ENCODE results near the gene CBARP. TPM values are rescaled to one million over a fixed set of nuclear protein-coding genes. Genes with fewer than 3 reads are reported as not detected.

Gene CBARP
- total RNA-seq, 2 experiments from 2014 or later, result 0.49 to 0.86 TPM

DNA sequence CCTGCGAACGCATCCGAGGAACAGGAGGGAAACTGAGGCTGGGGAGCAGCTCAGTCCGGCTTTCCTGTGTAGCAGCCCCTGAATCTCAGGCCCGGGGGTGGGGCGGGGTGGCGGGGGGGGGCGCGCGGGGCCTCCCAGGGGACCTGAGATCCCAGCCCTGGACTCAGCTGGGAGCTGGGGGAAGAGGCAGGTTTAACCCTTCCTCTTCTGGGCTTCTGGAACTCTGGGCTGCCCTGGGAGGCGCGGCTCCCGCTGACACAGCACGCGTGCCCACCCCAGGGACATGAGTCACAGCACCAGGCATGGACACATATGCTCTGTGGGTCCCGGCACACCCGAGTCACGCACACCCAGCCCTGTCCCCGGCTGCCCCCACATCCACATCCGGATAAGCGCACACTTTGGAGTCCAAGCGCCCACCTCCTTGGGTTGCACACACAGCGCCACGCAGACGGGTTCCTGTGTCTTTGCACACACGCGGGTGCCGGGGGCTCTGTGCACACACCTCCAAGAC is 27.9 kb upstream of the CBARP start:
- ChIA-PET CTCF (interaction anchor here (0.9 to 16.1 kb wide), 6 partner anchors 10 to 193 kb away, joined by 3 to 449 read pairs (median 4); partner anchors contain the start of gene ATP5F1D), POLR2A (interaction anchor here (0.8 to 6.1 kb wide), 9 partner anchors 10 to 269 kb away, joined by 3 to 88 read pairs (median 4); no protein-coding TSS in a partner anchor)
- Mint-ChIP-seq H3K9me3 (no peaks in the 10 kb centered on the region), H3K27me3 (no peaks in the 10 kb centered on the region), H3K4me1 (ENCODE audit: low read depth) (peaks cover 54% of the 10 kb centered on the region), H3K36me3 (ENCODE audit: low read depth) (peaks cover 23% of the 10 kb centered on the region), H3K27ac (peak overlapping the region; percentile 59), H3K4me3 (peak overlapping the region; percentile 45)
- peak; percentile 79 for DNase-seq
- peak; percentile 3 for ATAC-seq
- intact Hi-C loops (cut with micrococcal nuclease), result loop anchor here (2.0 kb wide), 1 partner anchor 13 kb away; no protein-coding TSS in a partner anchor
- TF ChIP-seq, protein P1, sequence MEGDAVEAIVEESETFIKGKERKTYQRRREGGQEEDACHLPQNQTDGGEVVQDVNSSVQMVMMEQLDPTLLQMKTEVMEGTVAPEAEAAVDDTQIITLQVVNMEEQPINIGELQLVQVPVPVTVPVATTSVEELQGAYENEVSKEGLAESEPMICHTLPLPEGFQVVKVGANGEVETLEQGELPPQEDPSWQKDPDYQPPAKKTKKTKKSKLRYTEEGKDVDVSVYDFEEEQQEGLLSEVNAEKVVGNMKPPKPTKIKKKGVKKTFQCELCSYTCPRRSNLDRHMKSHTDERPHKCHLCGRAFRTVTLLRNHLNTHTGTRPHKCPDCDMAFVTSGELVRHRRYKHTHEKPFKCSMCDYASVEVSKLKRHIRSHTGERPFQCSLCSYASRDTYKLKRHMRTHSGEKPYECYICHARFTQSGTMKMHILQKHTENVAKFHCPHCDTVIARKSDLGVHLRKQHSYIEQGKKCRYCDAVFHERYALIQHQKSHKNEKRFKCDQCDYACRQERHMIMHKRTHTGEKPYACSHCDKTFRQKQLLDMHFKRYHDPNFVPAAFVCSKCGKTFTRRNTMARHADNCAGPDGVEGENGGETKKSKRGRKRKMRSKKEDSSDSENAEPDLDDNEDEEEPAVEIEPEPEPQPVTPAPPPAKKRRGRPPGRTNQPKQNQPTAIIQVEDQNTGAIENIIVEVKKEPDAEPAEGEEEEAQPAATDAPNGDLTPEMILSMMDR (IDR thresholded peaks at IDR 0.05), result no peak

DNA sequence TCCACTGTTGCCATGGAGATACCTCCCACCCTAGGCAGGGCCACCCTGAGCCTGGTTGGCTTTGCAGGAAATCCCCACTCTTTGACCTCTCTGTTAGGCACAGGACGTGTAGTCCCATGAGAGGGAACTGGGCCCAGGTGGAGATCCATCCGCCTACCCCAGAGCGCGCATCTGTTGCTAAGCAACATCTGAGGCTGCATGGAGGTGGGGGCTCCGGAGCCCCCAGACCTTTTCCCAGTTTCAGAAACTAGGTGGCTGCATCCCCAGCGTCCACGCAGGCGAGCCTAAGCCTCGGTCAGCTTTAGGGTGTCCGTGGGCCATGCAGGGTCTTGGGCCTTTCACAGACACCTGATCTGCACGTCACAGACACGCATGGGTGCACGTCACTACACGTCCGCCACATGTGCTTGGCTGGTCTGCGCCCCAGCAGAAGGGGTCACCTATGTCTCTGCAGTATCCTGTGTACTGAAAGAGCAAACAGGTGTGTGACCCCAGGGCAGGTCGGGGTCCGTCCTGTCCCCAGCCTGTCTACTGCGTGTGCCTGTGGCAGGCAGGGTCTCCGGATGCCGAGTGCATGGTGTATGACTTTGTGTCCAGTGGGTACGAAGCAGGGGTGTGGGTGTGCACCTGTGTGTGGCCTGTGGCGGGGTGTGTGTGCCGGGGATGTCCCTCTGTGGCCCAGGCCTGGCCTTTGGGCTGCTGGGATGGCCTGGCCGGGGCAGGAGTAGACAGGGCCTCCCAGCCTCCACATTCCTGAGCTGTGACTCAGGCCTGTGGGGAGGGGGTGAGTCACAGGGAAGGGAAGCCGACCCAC is 27.2 kb upstream of the CBARP start:
- DNase-seq, result no peak
- H3K4me1 Mint-ChIP-seq (ENCODE audit: low read depth), result peaks cover 51% of the 10 kb centered on the region
- no peak overlapping the region for H3K4me3 Mint-ChIP-seq
- intact Hi-C loops (cut with micrococcal nuclease), result no loop called here
- POLR2A ChIA-PET, result interaction anchor here (1.4 to 6.1 kb wide), 2 partner anchors 18 to 21 kb away, joined by 4 to 88 read pairs; no protein-coding TSS in a partner anchor
- H3K27ac Mint-ChIP-seq, result peak overlapping the region; percentile 39
- TF ChIP-seq, protein P1 (IDR thresholded peaks at IDR 0.05), result no peak
- H3K36me3 Mint-ChIP-seq (ENCODE audit: low read depth), result peaks cover 16% of the 10 kb centered on the region
- no peaks in the 10 kb centered on the region for H3K27me3 Mint-ChIP-seq
- CTCF ChIA-PET, result interaction anchor here (16.1 kb wide), 1 partner anchor 21 kb away, joined by 449 read pairs; the partner anchor contains the start of gene ATP5F1D
- ATAC-seq, result no peak
- H3K9me3 Mint-ChIP-seq, result no peaks in the 10 kb centered on the region

DNA sequence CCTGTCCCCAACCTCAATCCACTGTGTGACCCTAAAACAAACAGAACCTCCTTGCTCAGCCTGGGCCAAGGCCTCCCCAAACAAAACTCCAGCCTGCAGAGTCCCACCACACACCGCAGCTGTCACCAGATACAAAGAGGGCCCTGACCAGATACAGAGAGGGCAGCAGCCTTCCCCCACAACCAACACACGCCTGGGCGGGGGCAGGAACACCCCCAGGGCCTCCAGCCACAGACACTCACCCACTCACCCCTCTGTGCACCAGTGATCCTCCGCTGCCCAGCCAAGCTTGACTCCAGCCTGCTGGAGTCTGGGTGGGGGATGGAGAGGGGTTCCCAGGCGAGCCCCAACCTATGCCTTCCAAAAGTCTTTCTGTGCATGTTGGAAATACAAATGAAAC is 25.4 kb upstream of the CBARP start:
- H3K9me3 Mint-ChIP-seq, result no peaks in the 10 kb centered on the region
- ChIA-PET CTCF (interaction anchor here (1.1 to 16.1 kb wide), 2 partner anchors 10 to 19 kb away, joined by 4 to 449 read pairs; partner anchors contain the start of gene ATP5F1D), POLR2A (interaction anchor here (1.1 to 2.5 kb wide), 4 partner anchors 10 to 21 kb away, joined by 3 to 8 read pairs (median 4); partner anchors contain the start of gene FAM174C)
- TF ChIP-seq, protein P1 (IDR thresholded peaks at IDR 0.05), result no peak
- intact Hi-C loops (cut with micrococcal nuclease), result no loop called here
- peaks cover 19% of the 10 kb centered on the region for H3K36me3 Mint-ChIP-seq (ENCODE audit: low read depth)
- H3K27ac Mint-ChIP-seq, result peak overlapping the region; percentile 73
- no peaks in the 10 kb centered on the region for H3K27me3 Mint-ChIP-seq
- H3K4me1 Mint-ChIP-seq (ENCODE audit: low read depth), result peaks cover 57% of the 10 kb centered on the region
- ATAC-seq (no peak), DNase-seq (no peak)
- H3K4me3 Mint-ChIP-seq, result peak overlapping the region; percentile 98

DNA sequence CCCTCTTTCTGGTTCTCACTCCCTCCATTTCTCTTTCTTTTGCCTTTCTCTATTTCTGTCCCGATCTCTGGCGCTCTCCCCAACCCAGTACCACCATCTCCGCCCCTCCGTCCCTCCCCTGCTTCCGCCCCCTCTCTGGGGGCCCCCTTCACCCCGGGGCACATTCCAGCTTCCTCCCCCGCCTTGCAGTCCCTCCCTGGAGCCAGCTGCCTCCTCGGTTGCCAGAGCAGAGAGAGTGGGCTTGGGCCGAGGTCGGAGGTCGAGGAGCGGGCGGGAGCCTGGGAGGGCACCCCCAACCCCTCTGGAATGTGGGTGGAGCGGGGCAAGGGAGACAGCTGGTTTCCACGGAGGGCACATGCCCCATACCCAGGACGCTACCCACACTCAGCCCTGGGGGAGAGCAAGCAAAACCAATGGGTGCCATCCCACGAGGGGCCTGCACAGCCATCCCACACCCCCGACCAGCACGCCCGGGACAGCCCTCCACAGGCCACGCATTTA is 24.9 kb upstream of the CBARP start:
- ChIA-PET POLR2A (interaction anchor here (1.1 to 2.6 kb wide), 9 partner anchors 11 to 176 kb away, joined by 3 to 9 read pairs (median 4); partner anchors contain the start of gene FAM174C), CTCF (interaction anchor here (0.9 to 16.1 kb wide), 3 partner anchors 10 to 19 kb away, joined by 4 to 449 read pairs (median 4); partner anchors contain the start of gene ATP5F1D)
- intact Hi-C loops (cut with micrococcal nuclease), result no loop called here
- H3K27me3 Mint-ChIP-seq, result no peaks in the 10 kb centered on the region
- TF ChIP-seq, protein P1 (IDR thresholded peaks at IDR 0.05), result no peak
- H3K36me3 Mint-ChIP-seq (ENCODE audit: low read depth), result peaks cover 22% of the 10 kb centered on the region
- peaks cover 57% of the 10 kb centered on the region for H3K4me1 Mint-ChIP-seq (ENCODE audit: low read depth)
- no peaks in the 10 kb centered on the region for H3K9me3 Mint-ChIP-seq
- peak overlapping the region; percentile 73 for H3K27ac Mint-ChIP-seq
- no peak for DNase-seq
- peak overlapping the region; percentile 98 for H3K4me3 Mint-ChIP-seq
- no peak for ATAC-seq

Data from activated CD8-positive, alpha-beta T cell treated with anti-CD3 and anti-CD28 coated beads for 36 hours (primary cell).